GM12878 (cell line): ENCODE data around the gene RASGRP3. TPM values are rescaled to one million over a fixed set of nuclear protein-coding genes. Genes with fewer than 3 reads are reported as not detected.

Experiments
- ATAC-seq: fragments of 200-7000 bp; cut with Tn5 transposase; 3 replicates; pipeline ENCODE4 v1.9.1; 2020; ENCODE audit warnings: mild to moderate bottlenecking, moderate library complexity
- BruUV-seq: library from RNA; stranded (reverse); fragments of 400-500 nt; replicated peaks from 2 replicates; lab custom pipeline; 2021; lab: Mats Ljungman, UMichigan
- CTCF ChIA-PET: fragments of 300-600 bp; sonication (Branson Sonifier 250); formaldehyde crosslinking; extraction: SDS; loops from one replicate; lab custom pipeline; 2021; ENCODE audit warnings: inconsistent platforms; lab: Yijun Ruan, JAX
- POLR2A ChIA-PET: fragments of 350-600 bp; formaldehyde crosslinking; extraction: SDS; loops from one replicate; lab custom pipeline; 2021; ENCODE audit warnings: inconsistent platforms; lab: Charles Lee
- RAD21 ChIA-PET: fragments of 300-600 bp; sonication (Branson Sonifier 250); formaldehyde crosslinking; loops from one replicate; lab custom pipeline; 2023; ENCODE audit warnings: antibody characterized with exemption; ENCODE audit not compliant: unreplicated experiment; lab: Charles Lee
- SMC1A ChIA-PET: fragments of 300-600 bp; sonication (Branson Sonifier 250); formaldehyde crosslinking; loops from one replicate; lab custom pipeline; 2023; ENCODE audit not compliant: unreplicated experiment, uncharacterized antibody; lab: Charles Lee
- DNase-seq: peaks from one replicate; pipeline ENCODE4 v3.0.0-alpha.2; 2011; ENCODE audit warnings: low read depth, low spot score
- FAIRE-seq: peaks from 3 replicates; lab custom pipeline; 2011; peaks lifted over from hg19 to GRCh38; lab: Jason Lieb, UNC
- H2AFZ ChIP-seq: 2 replicates; pipeline ENCODE4 v1.6.0; 2011; ENCODE audit warnings: low read depth, low read length, control low read depth; ENCODE audit not compliant: control insufficient read depth
- H3K27ac ChIP-seq: 2 replicates; pipeline ENCODE4 v1.5.1; 2011; ENCODE audit warnings: control low read depth; ENCODE audit not compliant: control insufficient read depth, insufficient read depth
- H3K27me3 ChIP-seq, 2 experiments: replicated peaks in 1 of 2; 2 replicates each; pipeline versions ENCODE4 v1.6.0 to v1.6.1; 2011; ENCODE audit warnings: low read length in 1 of 2; ENCODE audit not compliant: control insufficient read depth in 2 of 2, insufficient read depth in 2 of 2
- H3K36me3 ChIP-seq, 2 experiments: 2 replicates each; pipeline ENCODE4 v1.5.1; 2011; ENCODE audit warnings: low read length in 1 of 2; ENCODE audit not compliant: control insufficient read depth in 2 of 2, insufficient read depth in 2 of 2
- H3K4me1 ChIP-seq: 2 replicates; pipeline ENCODE4 v1.6.1; 2011; ENCODE audit warnings: mild to moderate bottlenecking, low read length, moderate library complexity, mixed read lengths; ENCODE audit not compliant: control insufficient read depth, insufficient read depth
- H3K4me2 ChIP-seq: 2 replicates; pipeline ENCODE4 v1.6.0; 2011; ENCODE audit warnings: control low read depth; ENCODE audit not compliant: control insufficient read depth, insufficient read depth
- H3K4me3 ChIP-seq: fragments of 200-600 bp; sonication (generic); 2 replicates; pipeline ENCODE4 v1.5.1; 2016
- H3K79me2 ChIP-seq: 2 replicates; pipeline ENCODE4 v1.6.0; 2011; ENCODE audit warnings: low read length; ENCODE audit not compliant: control insufficient read depth, insufficient read depth
- H3K9ac ChIP-seq: 2 replicates; pipeline ENCODE4 v1.8.0; 2011; ENCODE audit warnings: low read length, control low read depth, mixed read lengths; ENCODE audit not compliant: control insufficient read depth, insufficient read depth
- H3K9me3 ChIP-seq: replicated peaks from 3 replicates; pipeline ENCODE4 v1.5.1; 2011; ENCODE audit warnings: mild to moderate bottlenecking, low read length; ENCODE audit not compliant: control insufficient read depth, insufficient read depth
- H4K20me1 ChIP-seq: 2 replicates; pipeline ENCODE4 v1.6.0; 2011; ENCODE audit not compliant: control insufficient read depth, insufficient read depth
- E4F1 ChIP-seq: fragments of 450-650 bp; IDR thresholded peaks from 2 replicates; pipeline ENCODE4 v1.6.1; 2018; ENCODE audit warnings: borderline replicate concordance, mild to moderate bottlenecking; ENCODE audit not compliant: partially characterized antibody
- MXI1 ChIP-seq: fragments of 150-350 bp; IDR thresholded peaks from 2 replicates; pipeline ENCODE4 v1.6.1; 2011; ENCODE audit warnings: low read depth, mild to moderate bottlenecking, inconsistent platforms, low read length, improper control_type of control experiment
- RELB ChIP-seq: fragments of 450-650 bp; IDR thresholded peaks from 2 replicates; pipeline ENCODE4 v1.6.1; 2017; ENCODE audit warnings: low read depth, mild to moderate bottlenecking, moderate library complexity
- SMAD5 ChIP-seq: IDR thresholded peaks from 2 replicates; pipeline ENCODE4 v1.6.1; 2016; ENCODE audit warnings: antibody characterized with exemption, low read depth
- STAT1 ChIP-seq: fragments of 450-650 bp; conservative IDR thresholded peaks from 2 replicates; pipeline ENCODE4 v1.6.1; 2014; ENCODE audit warnings: antibody characterized with exemption, mild to moderate bottlenecking
- ZNF384 ChIP-seq: IDR thresholded peaks from 2 replicates; pipeline ENCODE4 v1.6.1; 2012; ENCODE audit warnings: low read depth, mild to moderate bottlenecking, low read length, improper control_type of control experiment, borderline replicate concordance
- WGBS: methylation state at CpG from one replicate; pipeline ENCODE4 v1.1.6; 2016; ENCODE audit warnings: low lambda C conversion rate; ENCODE audit not compliant: insufficient replicate concordance, insufficient coverage; ENCODE audit errors: missing lambda C conversion rate; 5-methylcytosine and 5-hydroxymethylcytosine counted together
- in situ Hi-C: fragments of 300-500 bp; cut with MboI; formaldehyde crosslinking; loops from 9 replicates; pipeline ENCODE4 v1.14.3; 2018; ENCODE audit warnings: mixed read lengths
- intact Hi-C: fragments of 100-400 bp; cut with micrococcal nuclease; formaldehyde crosslinking; loops from one replicate; pipeline ENCODE4 v1.14.2; 2022; ENCODE audit not compliant: unreplicated experiment
- polyA plus RNA-seq, 11 experiments: library from polyadenylated mRNA; depleted of rRNA in 4 of 11; unstranded in 6 of 11; stranded (reverse) in 5 of 11; fragments of >200 nt; fragmentation: Nextera tagmentation in 4 of 11; fragmentation: Illumina TruSeq in 1 of 11; extraction: Ambion mirVana in 4 of 11; extraction: Trizol in 1 of 11; gene quantifications; 1 replicate in 1 of 11; 2 replicates in 10 of 11; pipeline versions ENCODE4 v1.2.1 to v1.2.3, GENCODE V29; 2011 to 2016; ENCODE audit warnings: inconsistent platforms in 2 of 11, missing spikeins in 2 of 11, low read depth in 1 of 11
- total RNA-seq, 4 experiments: library from RNA; depleted of rRNA in 3 of 4; stranded (reverse); fragments of >200 nt in 3 of 4; fragmentation: Illumina TruSeq in 1 of 4; extraction: Trizol in 1 of 4; gene quantifications; 2 replicates each; pipeline versions ENCODE4 v1.2.1 to v1.2.3, GENCODE V29; 2013 to 2021

Gene RASGRP3
- total and polyA plus RNA-seq, 10 of the 15 experiments (the other 5 are each of a cell fraction or from before 2014, with no cell fraction given), result 31.6 to 106 (median 64.7) TPM

GRCh38 chr2:33555681-33556080 is 79.2 kb downstream of the RASGRP3 start:
- Histone ChIP-seq H3K4me1 (no peaks in the 10 kb centered on the region), H2AFZ (no peak overlapping the region), H4K20me1 (no peaks in the 10 kb centered on the region), H3K9me3 (no peaks in the 10 kb centered on the region), H3K4me2 (no peak overlapping the region), H3K9ac (no peak overlapping the region), H3K4me3 (no peak overlapping the region), H3K27me3 (no peaks in the 10 kb centered on the region), H3K27ac (no peak overlapping the region), H3K79me2 (no peaks in the 10 kb centered on the region), H3K36me3 (peaks cover 4 to 52% of the 10 kb centered on the region in 2 experiments)
- POLR2A ChIA-PET, result no interaction called here
- no peak for TF ChIP-seq MXI1
- no peak for TF ChIP-seq SMAD5
- no peak for TF ChIP-seq E4F1
- no peak for TF ChIP-seq RELB
- TF ChIP-seq ZNF384, result no peak
- TF ChIP-seq STAT1, result no peak
- no TSS peak for BruUV-seq
- RAD21 ChIA-PET, result no interaction called here
- FAIRE-seq (no peak), DNase-seq (no peak), ATAC-seq (no peak)
- CTCF ChIA-PET, result interaction anchor here (0.6 to 1.6 kb wide), 3 partner anchors 27 to 230 kb away, joined by 3 to 7 read pairs (median 4); no protein-coding TSS in a partner anchor
- in situ Hi-C loops (no loop called here), intact Hi-C loops (no loop called here)
- WGBS, result 95% methylated on average over 3 of the region's 3 CpGs
- SMC1A ChIA-PET, result interaction anchor here (0.9 to 2.9 kb wide), 5 partner anchors 10 to 80 kb away, joined by 3 to 11 read pairs (median 4); partner anchors contain the start of gene RASGRP3
